K562 (cell line): ENCODE measurements around the gene NCL. TPM values are rescaled to one million over a fixed set of nuclear protein-coding genes. Genes with fewer than 3 reads are reported as not detected.

ENCODE experiments used
- polyA plus RNA-seq, 8 experiments: library from polyadenylated mRNA; depleted of rRNA in 4 of 8; stranded (reverse) in 5 of 8; unstranded in 3 of 8; fragments of >200 nt; fragmentation: Nextera tagmentation in 2 of 8; fragmentation: Illumina TruSeq in 1 of 8; extraction: Ambion mirVana in 2 of 8; extraction: Trizol in 1 of 8; gene quantifications; 2 replicates each; pipeline versions ENCODE4 v1.2.1 to v1.2.3, GENCODE V29; 2011 to 2014; ENCODE audit warnings: inconsistent platforms in 1 of 8, missing spikeins in 1 of 8
- total RNA-seq, 7 experiments: library from RNA; depleted of rRNA in 6 of 7; stranded (reverse); fragments of >200 nt in 6 of 7; fragmentation: Illumina TruSeq in 2 of 7; extraction: Trizol in 2 of 7; gene quantifications; 2 replicates each; pipeline versions ENCODE4 v1.2.1 to v1.2.3, GENCODE V29; 2011 to 2021; ENCODE audit warnings: low replicate concordance in 1 of 7
- TF ChIP-seq, protein P1 (sequence below): fragments of 450-650 bp; IDR thresholded peaks from 2 replicates; pipeline ENCODE4 v1.6.1; 2016; ENCODE audit warnings: mild to moderate bottlenecking, moderate library complexity

The NCL gene
- total and polyA plus RNA-seq, 9 of the 15 experiments (the other 6 are each of a cell fraction or from before 2014, with no cell fraction given) = 80.9 to 732 (median 361) TPM

DNA sequence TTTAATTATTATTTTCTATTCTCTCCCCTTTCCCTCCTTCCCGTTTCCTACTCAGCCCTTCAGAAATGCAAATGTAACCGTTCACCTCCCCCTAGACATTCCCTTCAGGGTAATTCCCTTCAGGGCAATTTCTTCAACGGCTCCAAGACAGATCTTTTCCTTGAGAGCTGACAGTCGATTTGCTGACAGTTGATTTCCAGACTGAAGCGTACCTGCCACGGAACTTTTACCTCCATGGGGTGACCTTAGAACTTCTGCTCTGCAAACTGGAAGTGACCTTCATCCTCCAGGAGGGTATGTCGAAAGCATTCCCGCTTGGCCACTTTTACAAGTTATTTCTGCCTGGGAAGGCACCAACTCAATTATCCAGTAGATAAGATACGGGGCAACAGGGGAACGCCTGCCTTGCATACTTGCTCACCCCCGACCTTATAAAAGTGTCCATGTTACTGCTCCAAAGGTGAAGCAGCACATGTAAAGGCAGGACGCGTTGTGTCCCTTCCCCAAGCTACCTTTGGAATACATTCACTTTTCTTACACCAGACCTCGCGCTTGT is 50.3 kb downstream of the NCL start (continued):
- TF ChIP-seq, protein P1, sequence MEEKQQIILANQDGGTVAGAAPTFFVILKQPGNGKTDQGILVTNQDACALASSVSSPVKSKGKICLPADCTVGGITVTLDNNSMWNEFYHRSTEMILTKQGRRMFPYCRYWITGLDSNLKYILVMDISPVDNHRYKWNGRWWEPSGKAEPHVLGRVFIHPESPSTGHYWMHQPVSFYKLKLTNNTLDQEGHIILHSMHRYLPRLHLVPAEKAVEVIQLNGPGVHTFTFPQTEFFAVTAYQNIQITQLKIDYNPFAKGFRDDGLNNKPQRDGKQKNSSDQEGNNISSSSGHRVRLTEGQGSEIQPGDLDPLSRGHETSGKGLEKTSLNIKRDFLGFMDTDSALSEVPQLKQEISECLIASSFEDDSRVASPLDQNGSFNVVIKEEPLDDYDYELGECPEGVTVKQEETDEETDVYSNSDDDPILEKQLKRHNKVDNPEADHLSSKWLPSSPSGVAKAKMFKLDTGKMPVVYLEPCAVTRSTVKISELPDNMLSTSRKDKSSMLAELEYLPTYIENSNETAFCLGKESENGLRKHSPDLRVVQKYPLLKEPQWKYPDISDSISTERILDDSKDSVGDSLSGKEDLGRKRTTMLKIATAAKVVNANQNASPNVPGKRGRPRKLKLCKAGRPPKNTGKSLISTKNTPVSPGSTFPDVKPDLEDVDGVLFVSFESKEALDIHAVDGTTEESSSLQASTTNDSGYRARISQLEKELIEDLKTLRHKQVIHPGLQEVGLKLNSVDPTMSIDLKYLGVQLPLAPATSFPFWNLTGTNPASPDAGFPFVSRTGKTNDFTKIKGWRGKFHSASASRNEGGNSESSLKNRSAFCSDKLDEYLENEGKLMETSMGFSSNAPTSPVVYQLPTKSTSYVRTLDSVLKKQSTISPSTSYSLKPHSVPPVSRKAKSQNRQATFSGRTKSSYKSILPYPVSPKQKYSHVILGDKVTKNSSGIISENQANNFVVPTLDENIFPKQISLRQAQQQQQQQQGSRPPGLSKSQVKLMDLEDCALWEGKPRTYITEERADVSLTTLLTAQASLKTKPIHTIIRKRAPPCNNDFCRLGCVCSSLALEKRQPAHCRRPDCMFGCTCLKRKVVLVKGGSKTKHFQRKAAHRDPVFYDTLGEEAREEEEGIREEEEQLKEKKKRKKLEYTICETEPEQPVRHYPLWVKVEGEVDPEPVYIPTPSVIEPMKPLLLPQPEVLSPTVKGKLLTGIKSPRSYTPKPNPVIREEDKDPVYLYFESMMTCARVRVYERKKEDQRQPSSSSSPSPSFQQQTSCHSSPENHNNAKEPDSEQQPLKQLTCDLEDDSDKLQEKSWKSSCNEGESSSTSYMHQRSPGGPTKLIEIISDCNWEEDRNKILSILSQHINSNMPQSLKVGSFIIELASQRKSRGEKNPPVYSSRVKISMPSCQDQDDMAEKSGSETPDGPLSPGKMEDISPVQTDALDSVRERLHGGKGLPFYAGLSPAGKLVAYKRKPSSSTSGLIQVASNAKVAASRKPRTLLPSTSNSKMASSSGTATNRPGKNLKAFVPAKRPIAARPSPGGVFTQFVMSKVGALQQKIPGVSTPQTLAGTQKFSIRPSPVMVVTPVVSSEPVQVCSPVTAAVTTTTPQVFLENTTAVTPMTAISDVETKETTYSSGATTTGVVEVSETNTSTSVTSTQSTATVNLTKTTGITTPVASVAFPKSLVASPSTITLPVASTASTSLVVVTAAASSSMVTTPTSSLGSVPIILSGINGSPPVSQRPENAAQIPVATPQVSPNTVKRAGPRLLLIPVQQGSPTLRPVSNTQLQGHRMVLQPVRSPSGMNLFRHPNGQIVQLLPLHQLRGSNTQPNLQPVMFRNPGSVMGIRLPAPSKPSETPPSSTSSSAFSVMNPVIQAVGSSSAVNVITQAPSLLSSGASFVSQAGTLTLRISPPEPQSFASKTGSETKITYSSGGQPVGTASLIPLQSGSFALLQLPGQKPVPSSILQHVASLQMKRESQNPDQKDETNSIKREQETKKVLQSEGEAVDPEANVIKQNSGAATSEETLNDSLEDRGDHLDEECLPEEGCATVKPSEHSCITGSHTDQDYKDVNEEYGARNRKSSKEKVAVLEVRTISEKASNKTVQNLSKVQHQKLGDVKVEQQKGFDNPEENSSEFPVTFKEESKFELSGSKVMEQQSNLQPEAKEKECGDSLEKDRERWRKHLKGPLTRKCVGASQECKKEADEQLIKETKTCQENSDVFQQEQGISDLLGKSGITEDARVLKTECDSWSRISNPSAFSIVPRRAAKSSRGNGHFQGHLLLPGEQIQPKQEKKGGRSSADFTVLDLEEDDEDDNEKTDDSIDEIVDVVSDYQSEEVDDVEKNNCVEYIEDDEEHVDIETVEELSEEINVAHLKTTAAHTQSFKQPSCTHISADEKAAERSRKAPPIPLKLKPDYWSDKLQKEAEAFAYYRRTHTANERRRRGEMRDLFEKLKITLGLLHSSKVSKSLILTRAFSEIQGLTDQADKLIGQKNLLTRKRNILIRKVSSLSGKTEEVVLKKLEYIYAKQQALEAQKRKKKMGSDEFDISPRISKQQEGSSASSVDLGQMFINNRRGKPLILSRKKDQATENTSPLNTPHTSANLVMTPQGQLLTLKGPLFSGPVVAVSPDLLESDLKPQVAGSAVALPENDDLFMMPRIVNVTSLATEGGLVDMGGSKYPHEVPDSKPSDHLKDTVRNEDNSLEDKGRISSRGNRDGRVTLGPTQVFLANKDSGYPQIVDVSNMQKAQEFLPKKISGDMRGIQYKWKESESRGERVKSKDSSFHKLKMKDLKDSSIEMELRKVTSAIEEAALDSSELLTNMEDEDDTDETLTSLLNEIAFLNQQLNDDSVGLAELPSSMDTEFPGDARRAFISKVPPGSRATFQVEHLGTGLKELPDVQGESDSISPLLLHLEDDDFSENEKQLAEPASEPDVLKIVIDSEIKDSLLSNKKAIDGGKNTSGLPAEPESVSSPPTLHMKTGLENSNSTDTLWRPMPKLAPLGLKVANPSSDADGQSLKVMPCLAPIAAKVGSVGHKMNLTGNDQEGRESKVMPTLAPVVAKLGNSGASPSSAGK = no peak
